ENCODE data around the gene SLC13A3. TPM values are rescaled to one million over a fixed set of nuclear protein-coding genes. Genes with fewer than 3 reads are reported as not detected.

SLC13A3 gene
- total RNA-seq, 1 donor from 2014 or later = 1.5 TPM

- no peak for DNase-seq (ENCODE audit: low spot score)
These were observed 14.2 kb downstream of the SLC13A3 start for GRCh38 chr20:46637020-46637419.

- no peak for DNase-seq (ENCODE audit: low spot score)
These were observed 14.7 kb downstream of the SLC13A3 start for GRCh38 chr20:46636514-46636913.

- no peak for DNase-seq (ENCODE audit: low spot score)
These were observed 15.6 kb downstream of the SLC13A3 start for GRCh38 chr20:46635514-46636136.

- no peak for DNase-seq (ENCODE audit: low spot score)
These were observed 16.7 kb downstream of the SLC13A3 start for GRCh38 chr20:46634528-46634927.

- no peak for DNase-seq (ENCODE audit: low spot score)
These were observed 19.3 kb downstream of the SLC13A3 start for GRCh38 chr20:46631874-46632446.

GRCh38 chr20:46631212-46631869 lies 19.9 kb downstream of the SLC13A3 start:
- DNase-seq (ENCODE audit: low spot score) = no peak

GRCh38 chr20:46630306-46630705 lies 21.0 kb downstream of the SLC13A3 start:
- DNase-seq (ENCODE audit: low spot score) = no peak

GRCh38 chr20:46629341-46629740 lies 21.9 kb downstream of the SLC13A3 start:
- no peak for DNase-seq (ENCODE audit: low spot score)

- no peak for DNase-seq (ENCODE audit: low spot score)
These were observed 24.0 kb downstream of the SLC13A3 start for GRCh38 chr20:46627234-46627633.

GRCh38 chr20:46626758-46627157 lies 24.5 kb downstream of the SLC13A3 start:
- no peak for DNase-seq (ENCODE audit: low spot score)

- DNase-seq (ENCODE audit: low spot score) = no peak
These were observed 25.3 kb downstream of the SLC13A3 start for GRCh38 chr20:46625875-46626373.

GRCh38 chr20:46624946-46625345 lies 26.3 kb downstream of the SLC13A3 start:
- DNase-seq (ENCODE audit: low spot score) = no peak

- DNase-seq (ENCODE audit: low spot score) = no peak
These were observed 29.1 kb downstream of the SLC13A3 start for GRCh38 chr20:46622165-46622564.

GRCh38 chr20:46621492-46621891 lies 29.8 kb downstream of the SLC13A3 start:
- no peak for DNase-seq (ENCODE audit: low spot score)

GRCh38 chr20:46619445-46619844 lies 31.8 kb downstream of the SLC13A3 start:
- no peak for DNase-seq (ENCODE audit: low spot score)

GRCh38 chr20:46618316-46619100 lies 32.8 kb downstream of the SLC13A3 start:
- DNase-seq (ENCODE audit: low spot score) = no peak

GRCh38 chr20:46614503-46614902 lies 36.8 kb downstream of the SLC13A3 start:
- no peak for DNase-seq (ENCODE audit: low spot score)

- DNase-seq (ENCODE audit: low spot score) = no peak
These were observed 41.1 kb downstream of the SLC13A3 start for GRCh38 chr20:46610145-46610544.

- no peak for DNase-seq (ENCODE audit: low spot score)
These were observed 42.2 kb downstream of the SLC13A3 start for GRCh38 chr20:46609043-46609442.

- no peak for DNase-seq (ENCODE audit: low spot score)
These were observed 43.3 kb downstream of the SLC13A3 start for GRCh38 chr20:46607849-46608497.

- no peak for DNase-seq (ENCODE audit: low spot score)
These were observed 43.9 kb downstream of the SLC13A3 start for GRCh38 chr20:46607191-46607848.

Measured in mesenteric fat pad (tissue), 1 donor.